Body of pancreas (tissue), 4 donors: Measurements from ENCODE around the gene SLC9A5.

ENCODE experiments used
- POLR2A ChIP-seq, 3 donors: fragments of 450-650 bp; IDR thresholded peaks; one replicate each; pipeline ENCODE4 v1.6.1; 2016; ENCODE audit warnings: antibody characterized with exemption in 3 of 3, mild to moderate bottlenecking in 2 of 3
- TF ChIP-seq, protein P1 (sequence below), 7 experiments: fragments of 450-650 bp in 4 of 7; fragments of 200-600 bp in 3 of 7; sonication (generic) in 3 of 7; IDR thresholded peaks; one replicate each; pipeline ENCODE4 v1.5.1; 2016 to 2019; ENCODE audit warnings: antibody characterized with exemption in 7 of 7

DNA sequence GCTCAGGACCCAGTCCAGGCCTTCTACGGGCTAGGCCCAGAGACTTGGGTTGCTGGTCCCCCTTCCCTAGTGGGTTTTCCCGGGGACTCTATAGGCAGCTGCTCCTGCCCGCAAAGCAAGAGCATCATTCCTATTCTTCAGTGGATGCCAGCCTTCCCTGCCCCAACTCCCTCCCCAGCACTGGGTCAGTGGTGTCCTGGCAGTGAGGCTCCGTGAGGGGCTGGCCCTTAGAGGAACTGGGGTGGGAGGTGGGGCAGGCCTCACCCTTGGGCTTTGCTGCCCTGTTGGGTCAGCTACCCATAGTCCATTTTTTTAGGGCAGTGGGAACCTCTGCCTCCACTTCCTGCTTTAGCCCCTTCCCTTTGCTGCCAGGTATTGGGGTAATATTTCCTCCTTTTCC, 22.7 kb downstream of the SLC9A5 start:
- TF ChIP-seq, protein P1, sequence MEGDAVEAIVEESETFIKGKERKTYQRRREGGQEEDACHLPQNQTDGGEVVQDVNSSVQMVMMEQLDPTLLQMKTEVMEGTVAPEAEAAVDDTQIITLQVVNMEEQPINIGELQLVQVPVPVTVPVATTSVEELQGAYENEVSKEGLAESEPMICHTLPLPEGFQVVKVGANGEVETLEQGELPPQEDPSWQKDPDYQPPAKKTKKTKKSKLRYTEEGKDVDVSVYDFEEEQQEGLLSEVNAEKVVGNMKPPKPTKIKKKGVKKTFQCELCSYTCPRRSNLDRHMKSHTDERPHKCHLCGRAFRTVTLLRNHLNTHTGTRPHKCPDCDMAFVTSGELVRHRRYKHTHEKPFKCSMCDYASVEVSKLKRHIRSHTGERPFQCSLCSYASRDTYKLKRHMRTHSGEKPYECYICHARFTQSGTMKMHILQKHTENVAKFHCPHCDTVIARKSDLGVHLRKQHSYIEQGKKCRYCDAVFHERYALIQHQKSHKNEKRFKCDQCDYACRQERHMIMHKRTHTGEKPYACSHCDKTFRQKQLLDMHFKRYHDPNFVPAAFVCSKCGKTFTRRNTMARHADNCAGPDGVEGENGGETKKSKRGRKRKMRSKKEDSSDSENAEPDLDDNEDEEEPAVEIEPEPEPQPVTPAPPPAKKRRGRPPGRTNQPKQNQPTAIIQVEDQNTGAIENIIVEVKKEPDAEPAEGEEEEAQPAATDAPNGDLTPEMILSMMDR (IDR thresholded peaks at IDR 0.05): no peak
- TF ChIP-seq POLR2A (IDR thresholded peaks at IDR 0.05): no peak
